ENCODE results near the gene BAHCC1.
"Not testable (repeated sequence)": the region's sequence is repeated elsewhere in the genome, so short reads cannot be mapped to it uniquely, and the experiment has no call there.

BAHCC1 gene

GRCh38 chr17:81414756-81415516, 19.7 kb downstream of the BAHCC1 start:
- DNase-seq: no peak

GRCh38 chr17:81415681-81416080, 20.4 kb downstream of the BAHCC1 start:
- DNase-seq: no peak

- DNase-seq: no peak
Observed at GRCh38 chr17:81416612-81417011, 21.4 kb downstream of the BAHCC1 start.

GRCh38 chr17:81417049-81417878, 22.0 kb downstream of the BAHCC1 start:
- DNase-seq: no peak

GRCh38 chr17:81417879-81418709, 22.8 kb downstream of the BAHCC1 start:
- no peak for DNase-seq

GRCh38 chr17:81418710-81419318, 23.6 kb downstream of the BAHCC1 start:
- no peak for DNase-seq

- DNase-seq: no peak
Observed at GRCh38 chr17:81419319-81419885, 24.1 kb downstream of the BAHCC1 start.

GRCh38 chr17:81419886-81420768, 24.9 kb downstream of the BAHCC1 start:
- no peak for DNase-seq

GRCh38 chr17:81420769-81421462, 25.7 kb downstream of the BAHCC1 start:
- no peak for DNase-seq

GRCh38 chr17:81422776-81423697, 27.8 kb downstream of the BAHCC1 start:
- no peak for DNase-seq

GRCh38 chr17:81423698-81424071, 28.4 kb downstream of the BAHCC1 start:
- no peak for DNase-seq

- no peak for DNase-seq
Observed at GRCh38 chr17:81424151-81425017, 29.1 kb downstream of the BAHCC1 start.

- not testable (repeated sequence) for DNase-seq
Observed at GRCh38 chr17:81425041-81425440, 29.8 kb downstream of the BAHCC1 start.

- DNase-seq: peak; percentile 72
Observed at GRCh38 chr17:81425716-81426392, 30.6 kb downstream of the BAHCC1 start.

GRCh38 chr17:81426393-81427172, 31.3 kb downstream of the BAHCC1 start:
- DNase-seq: no peak

GRCh38 chr17:81427173-81428120, 32.2 kb downstream of the BAHCC1 start:
- no peak for DNase-seq

Data from activated CD8-positive, alpha-beta memory T cell treated with anti-CD3 and anti-CD28 coated beads for 24 hours (primary cell).